Head of caudate nucleus (tissue), 42 donors: ENCODE measurements around the gene CASQ1.

Experiments
- DNase-seq, 42 donors: peaks; one replicate each; pipeline versions ENCODE4 v3.0.0 to v3.0.0-alpha.2; 2020 to 2021; ENCODE audit warnings: mixed read lengths in 7 of 42
- intact Hi-C: fragments of 100-400 bp; cut with DNase I; formaldehyde crosslinking; loops from one replicate; pipeline ENCODE4 v1.15.0; 2022

The CASQ1 gene

DNA sequence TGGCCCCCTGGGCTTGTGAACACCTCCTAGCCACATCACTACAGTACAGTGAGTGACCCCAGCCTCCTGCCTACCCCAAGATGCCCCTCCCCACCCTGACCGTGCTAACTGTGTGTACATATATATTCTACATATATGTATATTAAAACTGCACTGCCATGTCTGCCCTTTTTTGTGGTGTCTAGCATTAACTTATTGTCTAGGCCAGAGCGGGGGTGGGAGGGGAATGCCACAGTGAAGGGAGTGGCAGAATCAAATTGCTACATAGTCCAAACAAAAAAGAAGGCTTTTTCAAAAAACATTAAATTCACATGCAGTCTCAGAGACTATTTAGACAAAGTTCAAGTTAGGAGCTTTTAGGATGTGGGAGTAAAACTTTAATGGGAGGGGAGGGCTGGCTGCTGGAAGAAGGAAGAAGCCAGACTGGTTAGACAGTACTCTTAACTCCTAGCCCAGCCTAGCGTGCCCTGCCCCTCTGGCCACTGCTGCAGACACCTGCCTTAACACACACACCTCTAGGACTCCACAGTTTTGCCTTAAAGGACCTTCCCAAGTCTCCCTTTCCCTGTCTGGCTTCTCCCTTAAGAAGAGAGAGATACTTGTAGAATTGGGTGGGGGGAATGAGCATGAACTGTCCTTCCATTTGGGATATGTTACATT lies 24.2 kb downstream of the CASQ1 start:
- intact Hi-C loops: loop anchor here (5.0 kb wide), 1 partner anchor 33 kb away; no protein-coding TSS in a partner anchor
- no peak for DNase-seq

- intact Hi-C loops: no loop called here
- no peak for DNase-seq
Observed at GRCh38 chr1:160216301-160216700, 25.9 kb downstream of the CASQ1 start.

DNA sequence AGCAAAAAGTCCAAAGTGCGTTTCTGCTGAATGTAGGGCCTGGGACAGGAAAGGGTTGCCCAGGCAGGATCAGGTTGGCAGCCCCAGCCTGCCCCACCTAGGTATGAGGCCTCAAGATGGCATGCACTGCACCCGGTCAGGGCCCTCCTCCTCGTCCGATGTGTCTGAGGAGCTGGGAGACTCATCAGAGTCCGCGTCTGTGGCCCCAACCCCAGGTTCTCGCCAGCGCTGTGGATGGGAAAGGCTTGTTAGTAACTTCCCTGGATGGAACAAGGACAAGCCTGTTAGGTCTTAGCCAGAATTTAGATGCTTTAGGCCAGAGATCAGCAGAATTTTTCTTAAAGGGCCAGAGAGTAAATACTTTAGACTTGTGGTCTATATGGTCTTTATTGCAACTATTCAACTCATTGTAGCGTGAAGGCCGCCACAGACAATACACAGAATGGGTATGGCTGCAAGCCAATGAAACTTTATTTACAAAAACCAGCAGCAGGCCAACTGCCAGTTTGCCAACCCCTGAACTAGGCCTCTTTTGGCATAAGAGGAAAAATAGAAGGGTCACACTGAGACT lies 27.2 kb downstream of the CASQ1 start:
- intact Hi-C loops: no loop called here
- peak in 8 of 42 donors; percentile 19 to 47 (median 32) for DNase-seq

- intact Hi-C loops: no loop called here
- DNase-seq: peak; percentile 43 to 89 (median 77)
Observed at GRCh38 chr1:160219062-160219929, 28.9 kb downstream of the CASQ1 start.

- no peak for DNase-seq
- intact Hi-C loops: no loop called here
Observed at GRCh38 chr1:160220301-160220700, 29.9 kb downstream of the CASQ1 start.

GRCh38 chr1:160221089-160221488 lies 30.7 kb downstream of the CASQ1 start:
- DNase-seq: no peak
- intact Hi-C loops: no loop called here

- intact Hi-C loops: no loop called here
Observed at GRCh38 chr1:160222546-160222945, 32.2 kb downstream of the CASQ1 start.

GRCh38 chr1:160224606-160225005 lies 34.2 kb downstream of the CASQ1 start:
- DNase-seq: no peak
- intact Hi-C loops: no loop called here

More at GRCh38 chr1:160222546-160222945, 32.2 kb downstream of the CASQ1 start:
- DNase-seq: no peak

DNA sequence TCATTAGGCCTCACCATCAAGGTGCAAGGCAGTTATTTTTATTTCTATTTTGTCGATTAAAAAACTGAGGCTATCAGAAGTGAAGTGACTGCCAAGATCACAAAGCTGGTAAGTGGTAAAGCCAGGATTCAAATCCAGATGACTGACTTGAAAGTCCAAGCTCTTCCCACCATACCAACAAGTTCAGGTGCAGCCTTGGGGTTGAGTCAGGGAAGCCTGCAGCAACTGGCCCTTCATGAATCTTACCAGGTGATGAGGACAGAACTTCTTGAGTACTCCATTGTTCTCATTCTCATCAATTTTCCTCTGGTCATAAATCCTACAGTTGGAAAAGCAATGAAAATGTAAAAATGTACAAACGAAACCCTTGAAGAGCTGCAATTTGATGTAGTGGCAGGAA lies 35.0 kb downstream of the CASQ1 start:
- intact Hi-C loops: no loop called here
- no peak for DNase-seq

GRCh38 chr1:160226623-160227022 lies 36.2 kb downstream of the CASQ1 start:
- intact Hi-C loops: no loop called here
- no peak for DNase-seq

DNA sequence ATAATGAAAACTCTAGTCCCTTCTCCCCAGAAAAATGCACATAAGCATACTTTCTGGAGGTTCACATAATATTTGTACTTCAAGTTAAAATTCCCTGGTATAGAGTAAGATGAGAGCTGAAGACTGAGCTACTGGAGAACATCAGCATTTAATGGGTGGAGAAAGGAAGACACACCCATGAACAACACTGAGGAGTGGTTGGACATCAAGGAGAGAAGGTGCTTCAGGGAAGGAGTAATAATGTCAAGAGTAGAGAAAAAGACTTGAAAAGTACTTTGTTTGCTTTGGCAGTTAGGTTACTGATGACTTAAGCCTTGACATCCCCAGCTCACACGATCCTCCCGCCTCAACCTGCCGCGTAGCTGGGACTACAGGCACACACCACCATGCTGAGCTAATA lies 36.7 kb downstream of the CASQ1 start:
- intact Hi-C loops: no loop called here
- no peak for DNase-seq

DNA sequence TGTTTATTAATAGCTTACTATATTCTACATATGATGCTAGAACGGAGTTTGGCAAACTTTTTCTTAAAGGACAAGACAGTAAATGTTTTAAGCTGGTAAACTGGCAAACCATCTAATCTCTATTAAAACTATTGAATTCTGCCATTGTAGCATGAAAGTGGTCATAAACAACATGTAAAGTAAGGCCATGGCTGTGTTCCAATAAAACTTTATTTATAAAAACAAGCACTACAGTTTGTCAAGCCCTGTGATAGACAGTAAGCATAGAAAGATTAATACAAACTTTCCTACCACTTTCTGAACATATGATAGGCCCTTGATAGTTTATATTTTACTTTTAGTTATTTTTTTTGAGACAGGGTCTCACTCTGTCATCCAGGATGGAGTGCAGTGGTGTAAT lies 37.2 kb downstream of the CASQ1 start:
- intact Hi-C loops: no loop called here
- DNase-seq: no peak

- no peak for DNase-seq
- intact Hi-C loops: no loop called here
Observed at GRCh38 chr1:160228431-160228830, 38.1 kb downstream of the CASQ1 start.

DNA sequence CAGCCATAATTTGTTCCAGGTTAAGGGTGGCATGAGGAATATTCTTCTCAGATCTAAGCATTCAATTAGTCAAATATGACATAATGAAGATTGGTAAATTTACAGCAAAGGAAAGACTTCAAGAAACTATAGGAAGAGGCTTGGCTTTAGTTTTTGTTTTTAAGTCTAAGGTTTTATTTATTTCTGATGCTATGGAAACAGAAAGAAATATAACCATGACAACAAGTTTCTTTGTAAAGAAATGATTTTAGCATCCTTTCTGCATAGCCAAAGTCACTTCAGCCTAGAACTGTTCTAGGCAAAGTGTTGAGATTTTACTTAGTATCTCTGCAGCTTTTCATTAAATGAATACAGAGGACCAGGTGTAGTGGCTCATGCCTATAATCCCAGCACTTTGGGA lies 42.5 kb downstream of the CASQ1 start:
- intact Hi-C loops: no loop called here
- no peak for DNase-seq

DNA sequence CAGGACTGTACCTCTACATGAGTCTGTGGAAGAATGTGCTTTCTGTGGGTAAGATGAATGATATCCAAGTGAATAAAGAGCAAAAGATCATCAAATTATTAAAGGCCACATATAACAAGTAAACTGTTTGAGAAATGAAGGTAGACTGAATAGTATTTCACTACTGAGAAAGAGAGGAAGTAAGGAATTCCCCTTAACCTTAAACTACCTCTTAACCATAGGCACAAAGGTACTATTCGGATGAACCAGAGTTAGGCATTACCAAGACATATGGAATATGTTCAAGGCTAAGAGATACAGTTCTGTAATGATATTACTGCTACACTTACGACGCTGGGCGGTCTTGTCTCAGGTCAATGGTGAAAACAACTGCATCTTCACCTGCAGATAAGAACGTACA lies 46.4 kb downstream of the CASQ1 start:
- intact Hi-C loops: no loop called here
- DNase-seq: no peak

- no peak for DNase-seq
- intact Hi-C loops: no loop called here
Observed at GRCh38 chr1:160237558-160237957, 47.2 kb downstream of the CASQ1 start.

- no peak for DNase-seq
- intact Hi-C loops: no loop called here
Observed at GRCh38 chr1:160238408-160238807, 48.0 kb downstream of the CASQ1 start.

DNA sequence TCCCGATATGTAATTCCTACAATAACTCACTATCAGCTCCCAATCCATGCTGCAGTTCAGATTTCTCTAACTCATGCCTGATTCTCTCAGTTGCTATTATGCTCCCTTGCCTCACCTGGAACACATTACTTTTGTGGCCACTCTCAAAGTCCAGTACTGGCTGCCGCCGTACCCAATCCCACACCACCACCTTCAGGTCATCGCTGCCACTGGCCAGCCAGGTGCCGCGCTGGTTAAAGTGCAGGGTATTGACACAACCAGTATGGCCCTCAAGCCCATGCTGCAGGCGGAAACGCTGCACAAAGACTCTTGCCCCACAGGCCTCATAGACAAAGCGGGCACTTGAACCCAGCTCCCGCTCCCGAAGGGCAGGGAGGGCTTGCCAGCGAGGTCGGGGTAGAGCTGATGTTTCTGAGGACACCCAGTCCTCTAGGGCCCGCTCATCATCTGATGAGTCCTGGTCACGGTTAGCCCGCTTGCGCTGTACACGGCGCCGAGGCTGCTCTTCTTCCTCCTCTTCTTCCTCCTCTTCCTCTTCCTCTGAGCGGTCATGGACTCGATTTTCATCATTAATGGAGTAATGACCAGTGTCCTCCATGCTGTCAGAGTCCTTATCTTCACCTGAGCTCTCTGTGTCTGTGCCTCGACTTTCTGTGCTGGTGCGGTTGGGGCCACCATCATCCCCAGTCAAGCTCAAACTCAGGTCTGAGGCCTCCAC lies 49.4 kb downstream of the CASQ1 start:
- no peak for DNase-seq
- intact Hi-C loops: no loop called here

GRCh38 chr1:160243767-160244166 lies 53.4 kb downstream of the CASQ1 start:
- no peak for DNase-seq
- intact Hi-C loops: no loop called here

- intact Hi-C loops: no loop called here
- DNase-seq: no peak
Observed at GRCh38 chr1:160244209-160244608, 53.8 kb downstream of the CASQ1 start.
